ENCODE measurements around the gene CDKL5.

Gene CDKL5

DNA sequence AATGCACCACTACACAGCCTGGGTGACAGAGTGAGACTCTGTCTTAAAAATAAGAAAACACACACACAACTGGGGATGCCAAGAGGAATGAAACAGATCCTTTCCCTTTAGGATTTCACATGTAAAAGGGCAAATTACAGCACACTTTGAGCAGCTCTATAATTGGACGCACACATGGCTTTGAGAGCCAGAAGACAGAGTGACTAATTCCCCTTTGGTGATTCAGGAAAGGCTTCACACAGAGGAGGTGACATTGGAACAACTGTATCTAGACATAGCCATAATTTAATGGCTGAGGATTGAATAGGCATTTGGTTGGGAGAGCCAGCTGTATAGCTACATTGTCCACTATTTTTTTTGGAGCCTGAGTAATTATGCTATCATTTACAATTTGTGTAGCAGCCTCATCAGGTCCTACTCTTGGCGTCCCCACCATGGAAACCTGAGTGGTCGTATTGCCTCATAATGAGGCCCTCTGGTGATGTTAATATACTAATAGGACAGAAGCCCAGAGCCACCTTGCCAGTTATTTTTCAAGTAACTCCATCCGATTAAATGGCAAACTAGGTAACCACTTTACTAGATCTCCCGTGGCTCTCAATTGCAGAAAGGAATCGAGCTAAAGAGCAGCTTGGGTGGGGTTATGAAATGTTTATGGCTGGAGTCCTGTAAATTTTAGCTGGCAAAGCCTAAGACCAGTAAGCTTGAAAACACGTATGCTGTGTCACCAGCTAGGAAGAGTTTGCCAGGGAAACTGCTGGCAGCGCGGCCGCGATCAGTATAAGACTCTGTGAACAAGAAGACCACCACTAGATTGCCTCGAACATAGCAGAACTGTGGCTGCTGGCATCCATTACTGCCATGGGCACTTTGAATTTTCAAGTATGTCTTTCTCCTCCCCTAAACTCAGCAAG, 273.6 kb downstream of the CDKL5 start:
- DNase-seq (ENCODE audit: low spot score): no peak

DNA sequence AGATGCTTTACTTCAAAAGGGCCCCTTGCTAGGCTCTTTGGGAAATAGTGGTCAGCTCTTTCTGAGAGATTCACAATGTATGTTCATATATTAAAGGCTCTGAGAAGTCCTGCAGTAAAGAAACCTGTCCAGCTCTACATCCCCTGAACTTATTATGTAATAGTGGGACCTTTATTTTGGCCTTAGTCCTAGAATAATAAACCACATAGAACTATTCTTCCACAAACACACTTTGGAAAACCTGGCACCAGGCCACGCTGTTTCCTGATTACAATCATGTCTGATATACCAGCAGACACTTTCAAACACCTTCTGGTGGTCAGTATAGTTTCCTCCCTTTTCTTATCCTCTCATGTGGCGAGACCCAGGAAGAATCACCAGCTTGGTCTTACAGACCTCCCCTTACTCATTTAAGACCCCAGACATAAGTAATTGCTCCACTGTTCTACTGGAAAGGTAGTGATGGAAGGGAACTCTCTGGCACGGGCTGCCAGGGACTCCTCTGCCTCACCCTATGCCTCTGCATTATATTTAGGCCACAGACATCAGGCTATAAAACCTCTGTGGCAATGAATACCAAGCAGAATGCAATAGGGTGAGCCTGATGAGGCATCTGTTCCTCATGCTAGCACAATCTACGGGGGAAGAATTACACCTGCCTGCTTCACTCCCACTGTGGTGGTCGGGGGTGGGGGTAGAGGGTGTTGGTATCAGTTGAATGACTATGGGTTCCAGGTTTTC, 276.4 kb downstream of the CDKL5 start:
- no peak for DNase-seq (ENCODE audit: low spot score)

DNA sequence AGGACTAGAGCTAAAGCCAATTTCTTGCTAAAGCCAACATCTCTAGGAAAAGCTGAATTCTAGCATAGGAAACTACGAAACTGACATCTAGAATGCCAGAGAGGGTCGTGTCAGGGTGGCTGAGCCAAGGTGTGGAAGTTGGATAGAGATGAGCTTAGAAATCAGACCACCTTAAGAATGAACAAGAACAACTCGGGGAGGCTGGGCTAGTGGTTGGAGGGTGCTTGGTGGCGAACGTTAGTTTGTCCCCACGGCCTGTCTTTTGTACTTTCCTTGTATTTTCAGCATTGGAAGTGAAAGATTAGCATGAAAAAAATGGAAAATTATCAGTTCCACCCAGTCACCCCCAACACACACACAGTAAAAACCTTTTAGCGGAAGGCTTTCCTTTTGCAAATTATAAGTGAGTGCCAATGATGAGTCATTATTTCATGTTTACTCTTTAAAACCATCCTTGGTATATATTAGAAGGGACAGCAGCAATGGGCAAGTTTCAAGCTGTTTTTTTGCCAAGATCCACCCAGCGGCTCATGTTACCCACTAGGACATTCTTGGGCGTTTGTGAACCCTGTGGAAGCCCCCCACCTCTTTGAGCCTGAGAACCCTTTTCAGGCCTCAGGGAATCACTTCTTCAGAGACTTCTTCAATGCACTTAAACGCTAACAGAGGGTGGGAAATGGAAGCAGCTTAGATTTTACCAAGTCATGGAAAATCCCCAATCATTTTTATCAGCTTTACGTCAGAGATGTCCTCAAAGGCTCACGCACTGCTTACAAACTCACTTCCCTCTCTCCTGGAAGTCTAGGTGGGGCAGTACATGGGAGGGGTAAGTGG, 277.2 kb downstream of the CDKL5 start:
- DNase-seq (ENCODE audit: low spot score): no peak

Measured in CD4-positive, alpha-beta T cell treated with Interleukin-6 at 100 ng/mL for 8 hours (primary cell).